ENCODE measurements around the gene LTB. TPM values are rescaled to one million over a fixed set of nuclear protein-coding genes. Genes with fewer than 3 reads are reported as not detected.

Gene LTB
- total and polyA plus RNA-seq, 4 donors = 0.67 to 5.3 (median 1.5) TPM

DNA sequence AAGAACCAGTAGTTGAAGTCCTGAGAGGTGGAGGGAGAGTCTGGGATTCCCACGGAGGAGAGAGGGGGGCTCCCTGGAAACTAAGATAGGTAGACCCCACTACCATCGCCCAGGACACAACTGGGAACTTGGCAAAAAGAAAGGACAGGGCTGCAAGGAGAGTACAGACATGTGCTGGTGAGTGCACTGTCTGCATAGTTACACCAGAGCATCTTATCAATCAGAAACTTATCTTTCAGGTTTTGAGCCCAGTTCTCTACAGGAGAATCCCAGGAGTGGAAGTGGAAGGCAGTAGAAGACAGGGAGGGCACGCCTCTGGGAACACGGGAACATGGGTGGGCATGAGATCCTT is 22.6 kb downstream of the LTB start:
- Histone ChIP-seq H3K27me3 (ENCODE audit: control insufficient read depth in 4 of 4, insufficient read depth in 4 of 4, low read length in 3 of 4) (no peaks in the 10 kb centered on the region), H3K36me3 (ENCODE audit: control insufficient read depth in 4 of 4, insufficient read depth in 3 of 4, low read depth in 1 of 4, low read length in 3 of 4) (peaks cover 6 to 14% (median 9%) of the 10 kb centered on the region in 4 donors), H3K4me1 (ENCODE audit: control insufficient read depth in 4 of 4, insufficient read depth in 4 of 4, low read length in 3 of 4) (peaks cover 0 to 22% (median 7%) of the 10 kb centered on the region in 4 donors), H3K9ac (ENCODE audit: low read depth in 1 of 2, low read length in 2 of 2) (no peak overlapping the region), H3K4me3 (ENCODE audit: low read depth in 1 of 3, low read length in 3 of 3) (no peak overlapping the region), H3K27ac (ENCODE audit: low read depth in 1 of 2, low read length in 2 of 2) (peak overlapping the region; percentile 55 to 84), H3K9me3 (ENCODE audit: control insufficient read depth in 4 of 4, low read length in 3 of 4) (no peaks in the 10 kb centered on the region)
- no peak for TF ChIP-seq JUND (IDR thresholded peaks at IDR 0.05)
- no peak for TF ChIP-seq MAX (IDR thresholded peaks at IDR 0.05)
- TF ChIP-seq SP1 (IDR thresholded peaks at IDR 0.05) = no peak
- no peak for TF ChIP-seq HNF4A (conservative IDR thresholded peaks at IDR 0.05)
- TF ChIP-seq RAD21 (IDR thresholded peaks at IDR 0.05) = no peak
- no peak for TF ChIP-seq FOXA1 (IDR thresholded peaks at IDR 0.05)
- no peak for DNase-seq (ENCODE audit: low spot score)
- WGBS = 58% methylated on average over 4 of the region's 4 CpGs

DNA sequence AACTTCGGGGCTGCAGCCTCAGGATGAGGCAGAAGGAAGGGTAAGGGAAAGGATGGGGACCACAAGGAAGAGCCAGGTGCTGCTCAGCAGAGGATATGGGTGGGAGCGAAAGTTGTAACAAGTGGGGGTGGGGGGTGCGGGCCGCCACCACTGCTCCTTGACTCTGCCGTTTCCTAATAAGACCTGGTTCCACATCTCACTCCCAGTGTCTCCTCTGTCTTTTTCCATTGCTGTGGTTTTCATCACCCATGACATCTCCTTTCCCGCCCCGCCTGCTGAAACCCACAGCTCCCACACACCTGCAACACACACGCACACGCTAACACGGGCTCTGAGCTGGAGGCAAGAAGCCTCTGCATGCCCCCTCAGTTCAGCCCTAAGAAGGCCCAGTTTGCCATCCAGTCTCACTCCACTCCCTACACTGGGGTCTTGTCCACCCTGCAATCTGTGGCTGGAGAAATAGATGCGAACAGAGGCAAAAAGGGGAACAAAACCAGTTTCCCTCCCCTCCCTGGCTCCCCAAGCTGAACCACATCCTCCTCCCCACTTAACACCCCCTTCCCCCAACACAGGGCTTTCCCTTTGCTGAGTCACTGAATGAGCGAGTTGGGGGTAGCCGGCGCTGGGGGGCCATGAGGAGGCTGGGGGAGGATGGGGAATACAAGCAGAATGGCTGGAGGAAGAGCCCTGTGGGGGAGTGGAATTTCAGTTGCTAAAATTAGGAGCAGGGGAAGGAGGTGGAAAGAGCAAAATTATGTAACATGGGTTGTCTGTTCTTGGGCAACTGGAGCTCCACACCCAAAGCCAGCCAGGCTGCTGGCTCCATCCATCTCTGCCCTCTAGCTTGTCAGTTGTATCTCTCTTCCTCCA is 23.4 kb downstream of the LTB start:
- TF ChIP-seq, protein P1, sequence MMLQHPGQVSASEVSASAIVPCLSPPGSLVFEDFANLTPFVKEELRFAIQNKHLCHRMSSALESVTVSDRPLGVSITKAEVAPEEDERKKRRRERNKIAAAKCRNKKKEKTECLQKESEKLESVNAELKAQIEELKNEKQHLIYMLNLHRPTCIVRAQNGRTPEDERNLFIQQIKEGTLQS (IDR thresholded peaks at IDR 0.05) = no peak
- TF ChIP-seq HNF4A (conservative IDR thresholded peaks at IDR 0.05) (no peak), ZBTB33 (IDR thresholded peaks at IDR 0.05) (no peak), FOXA2 (IDR thresholded peaks at IDR 0.05) (no peak), SP1 (IDR thresholded peaks at IDR 0.05) (no peak), HNF4G (IDR thresholded peaks at IDR 0.05) (no peak), GABPA (IDR thresholded peaks at IDR 0.05 in 1 of 2, conservative IDR thresholded peaks at IDR 0.05 in 1 of 2) (no peak), NR2F2 (IDR thresholded peaks at IDR 0.05) (no peak), JUND (IDR thresholded peaks at IDR 0.05) (no peak), FOXA1 (IDR thresholded peaks at IDR 0.05) (no peak), YY1 (IDR thresholded peaks at IDR 0.05) (no peak), TAF1 (conservative IDR thresholded peaks at IDR 0.05) (no peak)
- TF ChIP-seq, protein P2, sequence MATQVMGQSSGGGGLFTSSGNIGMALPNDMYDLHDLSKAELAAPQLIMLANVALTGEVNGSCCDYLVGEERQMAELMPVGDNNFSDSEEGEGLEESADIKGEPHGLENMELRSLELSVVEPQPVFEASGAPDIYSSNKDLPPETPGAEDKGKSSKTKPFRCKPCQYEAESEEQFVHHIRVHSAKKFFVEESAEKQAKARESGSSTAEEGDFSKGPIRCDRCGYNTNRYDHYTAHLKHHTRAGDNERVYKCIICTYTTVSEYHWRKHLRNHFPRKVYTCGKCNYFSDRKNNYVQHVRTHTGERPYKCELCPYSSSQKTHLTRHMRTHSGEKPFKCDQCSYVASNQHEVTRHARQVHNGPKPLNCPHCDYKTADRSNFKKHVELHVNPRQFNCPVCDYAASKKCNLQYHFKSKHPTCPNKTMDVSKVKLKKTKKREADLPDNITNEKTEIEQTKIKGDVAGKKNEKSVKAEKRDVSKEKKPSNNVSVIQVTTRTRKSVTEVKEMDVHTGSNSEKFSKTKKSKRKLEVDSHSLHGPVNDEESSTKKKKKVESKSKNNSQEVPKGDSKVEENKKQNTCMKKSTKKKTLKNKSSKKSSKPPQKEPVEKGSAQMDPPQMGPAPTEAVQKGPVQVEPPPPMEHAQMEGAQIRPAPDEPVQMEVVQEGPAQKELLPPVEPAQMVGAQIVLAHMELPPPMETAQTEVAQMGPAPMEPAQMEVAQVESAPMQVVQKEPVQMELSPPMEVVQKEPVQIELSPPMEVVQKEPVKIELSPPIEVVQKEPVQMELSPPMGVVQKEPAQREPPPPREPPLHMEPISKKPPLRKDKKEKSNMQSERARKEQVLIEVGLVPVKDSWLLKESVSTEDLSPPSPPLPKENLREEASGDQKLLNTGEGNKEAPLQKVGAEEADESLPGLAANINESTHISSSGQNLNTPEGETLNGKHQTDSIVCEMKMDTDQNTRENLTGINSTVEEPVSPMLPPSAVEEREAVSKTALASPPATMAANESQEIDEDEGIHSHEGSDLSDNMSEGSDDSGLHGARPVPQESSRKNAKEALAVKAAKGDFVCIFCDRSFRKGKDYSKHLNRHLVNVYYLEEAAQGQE (IDR thresholded peaks at IDR 0.05) = no peak
- peaks cover 6 to 14% (median 11%) of the 10 kb centered on the region in 4 donors for H3K36me3 ChIP-seq (ENCODE audit: control insufficient read depth in 4 of 4, insufficient read depth in 3 of 4, low read depth in 1 of 4, low read length in 3 of 4)
- DNase-seq (ENCODE audit: low spot score) = no peak
- no peak overlapping the region for H3K9ac ChIP-seq (ENCODE audit: low read depth in 1 of 2, low read length in 2 of 2)
- H3K27me3 ChIP-seq (ENCODE audit: control insufficient read depth in 4 of 4, insufficient read depth in 4 of 4, low read length in 3 of 4) = no peaks in the 10 kb centered on the region
- H3K9me3 ChIP-seq (ENCODE audit: control insufficient read depth in 4 of 4, low read length in 3 of 4) = no peaks in the 10 kb centered on the region
- H3K27ac ChIP-seq (ENCODE audit: low read depth in 1 of 2, low read length in 2 of 2) = peak overlapping the region; percentile 55 to 84
- no peak overlapping the region for H3K4me3 ChIP-seq (ENCODE audit: low read depth in 1 of 3, low read length in 3 of 3)
- peaks cover 0 to 22% (median 7%) of the 10 kb centered on the region in 4 donors for H3K4me1 ChIP-seq (ENCODE audit: control insufficient read depth in 4 of 4, insufficient read depth in 4 of 4, low read length in 3 of 4)
- WGBS = 85% methylated on average over 14 of the region's 14 CpGs

Data from liver (tissue), 9 donors.